Gastrocnemius medialis (tissue), 4 donors: ENCODE results near the gene FBXO44. TPM values are rescaled to one million over a fixed set of nuclear protein-coding genes. Genes with fewer than 3 reads are reported as not detected.

Source experiments
- ATAC-seq, 2 donors: fragments of 150-250 bp; one replicate each; pipeline ENCODE4 v1.9.1; 2016
- DNase-seq, 2 donors: peaks; one replicate each; pipeline ENCODE4 v3.0.0-alpha.2; 2019
- H3K27ac ChIP-seq, 4 donors: fragments of 200-600 bp; sonication (generic); 1 replicate in 1 of 4; 2 replicates in 3 of 4; pipeline ENCODE4 v1.5.1; 2016 to 2018; ENCODE audit warnings: mild to moderate bottlenecking in 2 of 4, moderate library complexity in 1 of 4
- H3K27me3 ChIP-seq, 3 donors: fragments of 200-600 bp; sonication (generic) in 2 of 3; 1 replicate in 1 of 3; 2 replicates in 2 of 3; pipeline versions ENCODE4 v1.5.1 to v1.6.0; 2016 to 2019; ENCODE audit warnings: mild to moderate bottlenecking in 1 of 3, moderate library complexity in 1 of 3
- H3K36me3 ChIP-seq, 2 donors: fragments of 200-600 bp; sonication (generic) in 1 of 2; one replicate each; pipeline ENCODE4 v1.5.1; 2017 to 2018
- H3K4me1 ChIP-seq, 2 donors: fragments of 200-600 bp; sonication (generic) in 1 of 2; one replicate each; pipeline ENCODE4 v1.5.1; 2016 to 2017; ENCODE audit warnings: mild to moderate bottlenecking in 2 of 2
- H3K4me3 ChIP-seq, 4 donors: fragments of 200-600 bp; sonication (generic) in 3 of 4; 1 replicate in 1 of 4; 2 replicates in 3 of 4; pipeline ENCODE4 v1.5.1; 2016 to 2019; ENCODE audit warnings: mild to moderate bottlenecking in 2 of 4
- H3K9me3 ChIP-seq, 3 donors: fragments of 200-600 bp; sonication (generic) in 2 of 3; 1 replicate in 1 of 3; 2 replicates in 2 of 3; pipeline ENCODE4 v1.5.1; 2016 to 2019
- POLR2A ChIP-seq, 2 donors: fragments of 450-650 bp; IDR thresholded peaks; one replicate each; pipeline ENCODE4 v1.6.1; 2017; ENCODE audit warnings: antibody characterized with exemption in 2 of 2, mild to moderate bottlenecking in 2 of 2, moderate library complexity in 2 of 2
- in situ Hi-C, 4 donors: fragments of 200-750 bp; cut with MboI; loops; one replicate each; pipeline versions ENCODE4 v1.15.0 to v1.8.0; 2017; ENCODE audit warnings: low sequenced_read_pairs in 4 of 4
- intact Hi-C: fragments of 100-400 bp; cut with DNase I; formaldehyde crosslinking; loops from one replicate; pipeline ENCODE4 v1.15.1; 2023; ENCODE audit warnings: low total_unique reads
- total RNA-seq, 4 donors: library from RNA; depleted of rRNA; stranded (reverse); fragments of >200 nt; gene quantifications; one replicate each; pipeline versions ENCODE4 v1.1.0 to v1.2.3, GENCODE V29; 2016
- TF ChIP-seq, protein P1 (sequence below), 5 experiments: fragments of 450-650 bp in 3 of 5; fragments of 200-600 bp in 2 of 5; sonication (generic) in 2 of 5; IDR thresholded peaks in 4 of 5; conservative IDR thresholded peaks in 1 of 5; 1 replicate in 4 of 5; 2 replicates in 1 of 5; pipeline ENCODE4 v1.5.1; 2016 to 2019; ENCODE audit warnings: antibody characterized with exemption in 5 of 5, mild to moderate bottlenecking in 3 of 5, moderate library complexity in 3 of 5

Gene FBXO44
- total RNA-seq, 4 donors from 2014 or later = 1.7 to 9.4 (median 5.4) TPM

DNA sequence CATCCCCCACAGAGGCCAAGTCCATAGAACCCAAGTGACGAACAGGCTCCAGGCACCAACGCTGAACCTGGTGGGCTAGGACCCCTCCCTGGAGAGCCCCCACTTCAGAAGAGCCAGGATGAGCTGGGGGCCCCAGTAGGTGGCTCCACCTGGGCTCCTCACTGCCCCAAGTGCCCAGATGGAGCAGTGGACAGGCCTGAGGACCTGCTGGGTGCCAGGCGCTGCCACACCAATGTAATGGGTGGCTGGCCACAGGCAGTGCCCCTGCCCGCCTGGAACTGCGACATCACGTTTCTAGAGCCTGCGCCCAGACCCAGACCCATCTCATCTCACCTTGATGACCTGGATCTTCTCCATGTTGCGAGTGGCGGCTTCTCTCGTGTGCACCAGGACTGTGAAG lies 20.6 kb downstream of the FBXO44 start:
- H3K4me3 ChIP-seq = no peak overlapping the region
- TF ChIP-seq, protein P1, sequence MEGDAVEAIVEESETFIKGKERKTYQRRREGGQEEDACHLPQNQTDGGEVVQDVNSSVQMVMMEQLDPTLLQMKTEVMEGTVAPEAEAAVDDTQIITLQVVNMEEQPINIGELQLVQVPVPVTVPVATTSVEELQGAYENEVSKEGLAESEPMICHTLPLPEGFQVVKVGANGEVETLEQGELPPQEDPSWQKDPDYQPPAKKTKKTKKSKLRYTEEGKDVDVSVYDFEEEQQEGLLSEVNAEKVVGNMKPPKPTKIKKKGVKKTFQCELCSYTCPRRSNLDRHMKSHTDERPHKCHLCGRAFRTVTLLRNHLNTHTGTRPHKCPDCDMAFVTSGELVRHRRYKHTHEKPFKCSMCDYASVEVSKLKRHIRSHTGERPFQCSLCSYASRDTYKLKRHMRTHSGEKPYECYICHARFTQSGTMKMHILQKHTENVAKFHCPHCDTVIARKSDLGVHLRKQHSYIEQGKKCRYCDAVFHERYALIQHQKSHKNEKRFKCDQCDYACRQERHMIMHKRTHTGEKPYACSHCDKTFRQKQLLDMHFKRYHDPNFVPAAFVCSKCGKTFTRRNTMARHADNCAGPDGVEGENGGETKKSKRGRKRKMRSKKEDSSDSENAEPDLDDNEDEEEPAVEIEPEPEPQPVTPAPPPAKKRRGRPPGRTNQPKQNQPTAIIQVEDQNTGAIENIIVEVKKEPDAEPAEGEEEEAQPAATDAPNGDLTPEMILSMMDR (IDR thresholded peaks at IDR 0.05 in 4 of 5, conservative IDR thresholded peaks at IDR 0.05 in 1 of 5) = no peak
- TF ChIP-seq POLR2A (IDR thresholded peaks at IDR 0.05) = no peak
- ATAC-seq (no peak), DNase-seq (no peak)
- no peaks in the 10 kb centered on the region for H3K9me3 ChIP-seq
- H3K27ac ChIP-seq = no peak overlapping the region
- H3K27me3 ChIP-seq = no peaks in the 10 kb centered on the region
- H3K4me1 ChIP-seq = no peaks in the 10 kb centered on the region
- intact Hi-C loops = no loop called here
- peaks cover 0 to 54% of the 10 kb centered on the region in 2 donors for H3K36me3 ChIP-seq
- in situ Hi-C loops = no loop called here

DNA sequence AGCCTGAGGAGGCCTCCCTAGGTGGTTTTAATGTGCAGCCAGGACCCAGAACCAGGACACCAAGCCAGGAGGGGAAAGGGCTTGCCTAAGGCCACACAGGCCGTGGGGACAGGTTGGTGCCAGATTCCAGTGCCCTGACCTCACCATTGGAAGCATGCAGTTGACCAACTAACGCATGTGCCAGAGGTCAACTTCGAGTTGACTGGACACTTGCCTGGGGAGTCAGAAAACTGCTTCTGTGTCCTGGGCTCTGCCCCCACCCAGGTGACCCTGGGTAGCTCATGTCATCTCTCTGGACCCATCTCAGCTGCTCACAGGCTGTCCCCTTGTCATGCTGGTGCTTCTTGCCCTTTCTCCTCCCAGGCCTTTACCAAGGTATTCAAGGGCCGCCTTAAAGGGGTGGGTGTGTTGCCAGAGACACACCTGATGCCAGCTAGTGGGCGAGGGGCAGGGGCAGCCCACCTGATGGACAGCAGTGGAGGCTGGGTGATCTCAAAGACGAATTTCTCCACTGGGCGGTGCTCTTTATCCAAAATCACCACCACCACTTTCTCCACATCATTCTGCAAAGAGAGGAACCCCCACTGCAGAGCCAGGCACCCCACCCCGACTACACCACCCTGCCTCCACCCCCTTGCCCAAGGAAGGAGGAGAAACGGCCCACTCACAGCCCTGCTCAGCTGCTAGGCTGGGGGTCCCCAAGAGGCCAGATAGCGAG lies 21.9 kb downstream of the FBXO44 start:
- Histone ChIP-seq H3K4me3 (no peak overlapping the region), H3K36me3 (peaks cover 0 to 45% of the 10 kb centered on the region in 2 donors), H3K27me3 (no peaks in the 10 kb centered on the region), H3K9me3 (no peaks in the 10 kb centered on the region), H3K4me1 (peaks cover under 1 to 3% of the 10 kb centered on the region in 2 donors), H3K27ac (no peak overlapping the region)
- DNase-seq (no peak), ATAC-seq (no peak)
- intact Hi-C loops (no loop called here), in situ Hi-C loops (no loop called here)
- no peak for TF ChIP-seq POLR2A (IDR thresholded peaks at IDR 0.05)
- TF ChIP-seq, protein P1 (IDR thresholded peaks at IDR 0.05 in 4 of 5, conservative IDR thresholded peaks at IDR 0.05 in 1 of 5) = no peak

DNA sequence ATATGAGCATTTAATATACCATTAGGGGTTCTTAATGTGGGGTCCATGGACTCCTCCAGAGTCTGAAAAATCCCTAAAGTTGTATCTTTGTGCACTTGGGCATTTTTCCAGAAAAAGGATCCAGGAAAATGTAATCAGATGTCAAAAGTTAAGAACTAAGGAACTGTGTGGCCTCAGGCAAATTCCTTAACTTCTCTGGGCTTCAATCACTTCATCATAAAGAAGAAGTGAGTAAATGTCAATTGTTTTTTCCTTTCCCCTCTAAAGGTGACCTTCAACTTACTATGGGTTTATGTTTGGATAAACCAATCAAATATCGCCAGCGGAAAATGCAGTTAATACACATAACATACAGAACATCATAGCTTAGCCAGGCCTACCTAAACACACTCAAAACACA lies 23.8 kb downstream of the FBXO44 start:
- TF ChIP-seq POLR2A (IDR thresholded peaks at IDR 0.05) = no peak
- TF ChIP-seq, protein P1 (IDR thresholded peaks at IDR 0.05 in 4 of 5, conservative IDR thresholded peaks at IDR 0.05 in 1 of 5) = no peak
- DNase-seq (no peak), ATAC-seq (no peak)
- Histone ChIP-seq H3K4me3 (no peak overlapping the region), H3K27ac (no peak overlapping the region), H3K36me3 (peaks cover 0 to 28% of the 10 kb centered on the region in 2 donors), H3K27me3 (no peaks in the 10 kb centered on the region), H3K4me1 (peaks cover 3 to 10% of the 10 kb centered on the region in 2 donors), H3K9me3 (no peaks in the 10 kb centered on the region)
- intact Hi-C loops (no loop called here), in situ Hi-C loops (no loop called here)

DNA sequence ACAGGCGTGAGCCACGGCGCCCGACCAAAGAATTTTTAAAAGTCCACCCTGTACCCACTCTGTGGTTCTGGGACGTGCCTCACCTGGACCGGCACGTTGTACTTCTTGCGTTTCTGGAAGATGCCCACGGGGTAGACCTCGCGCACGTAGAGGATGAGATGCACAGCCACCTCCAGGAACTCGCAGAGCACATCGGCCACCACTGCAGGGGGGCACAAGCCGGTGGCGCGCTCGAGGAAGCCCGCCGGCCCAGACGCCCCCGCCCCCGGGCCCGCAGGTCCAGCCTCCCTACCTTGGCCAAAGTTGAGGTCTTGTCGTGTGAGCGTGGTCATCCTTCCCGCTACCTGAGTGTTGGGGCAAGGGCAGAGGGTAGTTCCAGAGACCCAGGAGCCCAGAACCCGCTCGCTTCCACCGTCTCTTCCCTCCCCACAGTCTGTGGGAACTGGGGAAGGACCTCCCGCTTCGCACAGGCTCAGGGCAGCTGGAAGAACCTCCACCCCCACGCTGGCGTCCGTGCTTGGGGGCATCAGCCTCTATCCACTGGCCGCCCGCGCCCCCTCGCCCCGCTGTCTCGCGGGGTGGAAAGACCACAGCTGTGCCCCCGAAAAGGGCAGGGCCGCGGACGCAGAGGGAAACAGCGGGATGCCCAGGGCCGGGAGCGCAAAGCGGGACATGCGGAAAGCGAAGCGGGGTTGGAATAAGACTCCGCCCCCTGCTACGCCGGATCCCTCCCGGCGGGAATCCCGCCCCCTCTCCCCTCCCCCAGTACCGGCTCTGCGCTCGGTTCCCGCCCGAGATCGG lies 25.8 kb downstream of the FBXO44 start:
- peak overlapping the region; percentile 73 to 86 (median 82) for H3K27ac ChIP-seq
- no peaks in the 10 kb centered on the region for H3K27me3 ChIP-seq
- TF ChIP-seq, protein P1 (IDR thresholded peaks at IDR 0.05 in 4 of 5, conservative IDR thresholded peaks at IDR 0.05 in 1 of 5) = no peak
- TF ChIP-seq POLR2A (IDR thresholded peaks at IDR 0.05) = no peak
- H3K36me3 ChIP-seq = peaks cover 0 to 8% of the 10 kb centered on the region in 2 donors
- intact Hi-C loops (loop anchor here (2.0 to 5.0 kb wide), 3 partner anchors 16 to 408 kb away; partner anchors contain the start of genes FBXO6 and UBIAD1), in situ Hi-C loops (no loop called here)
- ATAC-seq (peak; percentile 50 to 78), DNase-seq (no peak)
- peaks cover 3 to 10% of the 10 kb centered on the region in 2 donors for H3K4me1 ChIP-seq
- peak overlapping the region; percentile 69 to 91 (median 88) for H3K4me3 ChIP-seq
- H3K9me3 ChIP-seq = no peaks in the 10 kb centered on the region
